ENCODE results near the gene UST.
"Not testable (repeated sequence)": the region's sequence is repeated elsewhere in the genome, so short reads cannot be mapped to it uniquely, and the experiment has no call there.

UST gene

GRCh38 chr6:148765898-148766808, 19.3 kb downstream of the UST start:
- no peak for DNase-seq

- no peak for DNase-seq
These were observed 21.9 kb downstream of the UST start for GRCh38 chr6:148768646-148769270.

- no peak for DNase-seq
These were observed 22.6 kb downstream of the UST start for GRCh38 chr6:148769304-148769968.

- no peak for DNase-seq
These were observed 23.8 kb downstream of the UST start for GRCh38 chr6:148770408-148771211.

GRCh38 chr6:148771212-148771601, 24.4 kb downstream of the UST start:
- DNase-seq = no peak

- no peak for DNase-seq
These were observed 25.2 kb downstream of the UST start for GRCh38 chr6:148771896-148772554.

- DNase-seq = no peak
These were observed 28.3 kb downstream of the UST start for GRCh38 chr6:148775161-148775560.

- peak; percentile 74 for DNase-seq
These were observed 29.8 kb downstream of the UST start for GRCh38 chr6:148776321-148777308.

GRCh38 chr6:148779142-148779562, 32.3 kb downstream of the UST start:
- DNase-seq = peak; percentile 41

GRCh38 chr6:148780423-148780822, 33.6 kb downstream of the UST start:
- DNase-seq = not testable (repeated sequence)

- no peak for DNase-seq
These were observed 34.1 kb downstream of the UST start for GRCh38 chr6:148780918-148781436.

- no peak for DNase-seq
These were observed 43.1 kb downstream of the UST start for GRCh38 chr6:148789948-148790347.

- no peak for DNase-seq
These were observed 43.6 kb downstream of the UST start for GRCh38 chr6:148790404-148790803.

- no peak for DNase-seq
These were observed 44.0 kb downstream of the UST start for GRCh38 chr6:148790817-148791216.

- DNase-seq = no peak
These were observed 44.5 kb downstream of the UST start for GRCh38 chr6:148791372-148791771.

- DNase-seq = peak; percentile 21
These were observed 46.9 kb downstream of the UST start for GRCh38 chr6:148793721-148794120.

- DNase-seq = no peak
These were observed 48.0 kb downstream of the UST start for GRCh38 chr6:148794797-148795196.

- DNase-seq = no peak
These were observed 48.7 kb downstream of the UST start for GRCh38 chr6:148795563-148795962.

GRCh38 chr6:148799647-148800046, 52.8 kb downstream of the UST start:
- DNase-seq = no peak

- peak; percentile 58 for DNase-seq
These were observed 53.7 kb downstream of the UST start for GRCh38 chr6:148800536-148800935.

All from fibroblast of skin of scalp (primary cell).